SK-N-SH treated with all-trans-retinoic acid at 6 μM for 48 hours (cell line): ENCODE results near the gene ARHGEF40.

ENCODE experiments used
- CREB5 ChIP-seq: fragments of 250-450 bp; sonication (Bioruptor Pico); IDR thresholded peaks from 2 replicates; pipeline ENCODE4 v1.5.1; 2020; ENCODE audit warnings: low read depth, mild to moderate bottlenecking, moderate library complexity
- CSDC2 ChIP-seq: fragments of 250-450 bp; sonication (Bioruptor Pico); IDR thresholded peaks from 2 replicates; pipeline ENCODE4 v1.5.0; 2020; ENCODE audit warnings: mild to moderate bottlenecking, moderate library complexity
- ISL1 ChIP-seq: fragments of 250-450 bp; sonication (Bioruptor Pico); IDR thresholded peaks from 2 replicates; pipeline ENCODE4 v2.1.2; 2022; ENCODE audit warnings: mild to moderate bottlenecking, moderate library complexity
- PATZ1 ChIP-seq: fragments of 250-450 bp; sonication (Bioruptor Pico); IDR thresholded peaks from 2 replicates; pipeline ENCODE4 v1.8.0; 2020; ENCODE audit warnings: mild to moderate bottlenecking, moderate library complexity, borderline replicate concordance
- PPARA ChIP-seq: fragments of 250-450 bp; sonication (Bioruptor Pico); IDR thresholded peaks from 2 replicates; pipeline ENCODE4 v1.5.0; 2020; ENCODE audit warnings: mild to moderate bottlenecking, borderline replicate concordance
- RARB ChIP-seq: fragments of 250-450 bp; sonication (Bioruptor Pico); IDR thresholded peaks from 2 replicates; pipeline ENCODE4 v1.8.0; 2021; ENCODE audit warnings: mild to moderate bottlenecking, moderate library complexity
- TCF4 ChIP-seq: fragments of 250-450 bp; sonication (Bioruptor Pico); IDR thresholded peaks from 2 replicates; pipeline ENCODE4 v1.8.0; 2021; ENCODE audit warnings: mild to moderate bottlenecking, moderate library complexity, borderline replicate concordance
- TSHZ2 ChIP-seq: fragments of 250-450 bp; sonication (Bioruptor Pico); IDR thresholded peaks from 2 replicates; pipeline ENCODE4 v1.5.0; 2020; ENCODE audit warnings: mild to moderate bottlenecking, moderate library complexity
- ZFP3 ChIP-seq: fragments of 250-450 bp; sonication (Bioruptor Pico); IDR thresholded peaks from 2 replicates; pipeline ENCODE4 v1.5.0; 2020; ENCODE audit warnings: mild to moderate bottlenecking, moderate library complexity
- ZFP30 ChIP-seq: fragments of 450-650 bp; formaldehyde crosslinking; IDR thresholded peaks from 2 replicates; pipeline ENCODE4 v1.5.0; 2022; ENCODE audit warnings: mild to moderate bottlenecking, moderate library complexity
- ZNF70 ChIP-seq: fragments of 450-650 bp; formaldehyde crosslinking; IDR thresholded peaks from 2 replicates; pipeline ENCODE4 v1.5.0; 2020; ENCODE audit warnings: mild to moderate bottlenecking, moderate library complexity

- TF ChIP-seq ZFP30 (CRISPR knock-in tag) (no peak), ZFP3 (CRISPR knock-in tag) (no peak), ZNF70 (CRISPR knock-in tag) (no peak), CREB5 (CRISPR knock-in tag) (no peak), TSHZ2 (CRISPR knock-in tag) (no peak), PPARA (CRISPR knock-in tag) (no peak), CSDC2 (CRISPR knock-in tag) (no peak), RARB (CRISPR knock-in tag) (no peak), TCF4 (no peak), ISL1 (CRISPR knock-in tag) (no peak), PATZ1 (CRISPR knock-in tag) (no peak)
Observed at GRCh38 chr14:21042918-21043317, 27.2 kb upstream of the ARHGEF40 start.
